ENCODE results near the gene TDRD15. TPM values are rescaled to one million over a fixed set of nuclear protein-coding genes. Genes with fewer than 3 reads are reported as not detected.

Gene TDRD15
- total and polyA plus RNA-seq, 2 of the 13 experiments (the other 11 are each of a cell fraction or from before 2014, with no cell fraction given), result 0.12 to 0.29 TPM

GRCh38 chr2:21095178-21095577 is 28.6 kb upstream of the TDRD15 start:
- WGBS (ENCODE audit: low lambda C conversion rate), result 16% methylated on average over 1 of the region's 1 CpG
- no peaks in the 10 kb centered on the region for H4K20me1 ChIP-seq (ENCODE audit: insufficient read depth, low read length)
- intact Hi-C loops (cut with micrococcal nuclease; ENCODE audit: unreplicated experiment) (no loop called here), in situ Hi-C loops (cut with HindIII; ENCODE audit: extremely low pct_ligation_motif_present, low pct_unique_long_range_greater_than_20kb) (no loop called here)
- POLR2A ChIA-PET, result interaction anchor here (0.7 to 6.4 kb wide), 10 partner anchors 12 to 81 kb away, joined by 3 to 50 read pairs (median 12); no protein-coding TSS in a partner anchor
- no peak overlapping the region for H3K9ac ChIP-seq (ENCODE audit: insufficient read depth, low read depth, low read length)
- H3K4me1 ChIP-seq (ENCODE audit: insufficient read depth, low read length), result peaks cover 71% of the 10 kb centered on the region
- no peaks in the 10 kb centered on the region for H3K27me3 ChIP-seq (ENCODE audit: control insufficient read depth in 1 of 2, insufficient read depth in 2 of 2, low read length in 2 of 2)
- peak; percentile 13; the same call in 1 of the 3 replicates for ATAC-seq
- no peaks in the 10 kb centered on the region for H3K9me3 ChIP-seq (ENCODE audit: low read length)
- H2AFZ ChIP-seq (ENCODE audit: low read length), result no peak overlapping the region
- peak; percentile 36 for DNase-seq (ENCODE audit: low spot score)
- H3K36me3 ChIP-seq (replicated peaks in 1 of 2; ENCODE audit: control insufficient read depth in 1 of 2, insufficient read depth in 2 of 2, low read length in 2 of 2), result no peaks in the 10 kb centered on the region
- no TSS peak for BruUV-seq (replicated peaks)
- H3K4me2 ChIP-seq (ENCODE audit: low read depth, low read length), result peak overlapping the region; percentile 46
- no peaks in the 10 kb centered on the region for H3K79me2 ChIP-seq (ENCODE audit: insufficient read depth, low read length)
- peak overlapping the region; percentile 36 for H3K27ac ChIP-seq (ENCODE audit: extremely low read length, insufficient read depth, low read length)
- H3K4me3 ChIP-seq (replicated peaks in 1 of 3; ENCODE audit: insufficient read depth in 1 of 3, low read depth in 2 of 3, low read length in 3 of 3), result no peak overlapping the region
- CTCF ChIA-PET (ENCODE audit: low intra/inter-chr PET ratio, low total read pairs), result no interaction called here
- no peak for FAIRE-seq
- TF ChIP-seq SIX1 (CRISPR knock-in tag; IDR thresholded peaks at IDR 0.05; ENCODE audit: borderline replicate concordance) (peak; percentile 83), SRY (CRISPR knock-in tag; IDR thresholded peaks at IDR 0.05) (no peak), MYC (CRISPR knock-in tag; IDR thresholded peaks at IDR 0.05; ENCODE audit: borderline replicate concordance) (no peak), SMARCE1 (IDR thresholded peaks at IDR 0.05; ENCODE audit: borderline replicate concordance) (no peak), SIX4 (CRISPR knock-in tag; IDR thresholded peaks at IDR 0.05) (peak; percentile 93), ARID5B (CRISPR knock-in tag; IDR thresholded peaks at IDR 0.05) (0 out of 2 replicates have a peak, but pooled peaks have one; percentile 2), DRAP1 (CRISPR knock-in tag; IDR thresholded peaks at IDR 0.05) (0 out of 2 replicates have a peak, but pooled peaks have one; percentile 4), HMG20A (CRISPR knock-in tag; IDR thresholded peaks at IDR 0.05; ENCODE audit: borderline replicate concordance) (0 out of 2 replicates have a peak, but pooled peaks have one; percentile 8), KAT7 (CRISPR knock-in tag; IDR thresholded peaks at IDR 0.05; ENCODE audit: borderline replicate concordance) (0 out of 2 replicates have a peak, but pooled peaks have one; percentile 57), HOXD1 (CRISPR knock-in tag; IDR thresholded peaks at IDR 0.05) (no peak), PATZ1 (CRISPR knock-in tag; IDR thresholded peaks at IDR 0.05) (0 out of 2 replicates have a peak, but pooled peaks have one; percentile 8), BHLHE40 (IDR thresholded peaks at IDR 0.05; ENCODE audit: low read length) (no peak), ATF5 (CRISPR knock-in tag; IDR thresholded peaks at IDR 0.05; ENCODE audit: low read depth) (no peak), THRA (CRISPR knock-in tag; IDR thresholded peaks at IDR 0.05; ENCODE audit: borderline replicate concordance) (0 out of 2 replicates have a peak, but pooled peaks have one; percentile 12), ZNF720 (CRISPR knock-in tag; IDR thresholded peaks at IDR 0.05) (no peak), SOX13 (IDR thresholded peaks at IDR 0.05) (no peak), SOX13 (CRISPR knock-in tag; conservative IDR thresholded peaks at IDR 0.05 in 1 of 2, IDR thresholded peaks at IDR 0.05 in 1 of 2) (0 out of 4 replicates have a peak, but pooled peaks of 1 of the 2 experiments have one; percentile 9)

All from HepG2 (cell line).